GM18505 (cell line): ENCODE data around the gene KCNMA1.
"Not testable (repeated sequence)": the region's sequence is repeated elsewhere in the genome, so short reads cannot be mapped to it uniquely, and the experiment has no call there.

ENCODE experiments used
- ATAC-seq: cut with Tn5 transposase; IDR thresholded peaks from one replicate; pipeline ENCODE4 v1.9.1; 2021; ENCODE audit not compliant: unreplicated experiment
- POLR2A ChIP-seq: IDR thresholded peaks from 4 replicates; pipeline ENCODE4 v1.6.1; 2011; ENCODE audit warnings: borderline replicate concordance; ENCODE audit not compliant: insufficient read depth, insufficient read length; ENCODE audit errors: extremely low read depth

KCNMA1 gene

DNA sequence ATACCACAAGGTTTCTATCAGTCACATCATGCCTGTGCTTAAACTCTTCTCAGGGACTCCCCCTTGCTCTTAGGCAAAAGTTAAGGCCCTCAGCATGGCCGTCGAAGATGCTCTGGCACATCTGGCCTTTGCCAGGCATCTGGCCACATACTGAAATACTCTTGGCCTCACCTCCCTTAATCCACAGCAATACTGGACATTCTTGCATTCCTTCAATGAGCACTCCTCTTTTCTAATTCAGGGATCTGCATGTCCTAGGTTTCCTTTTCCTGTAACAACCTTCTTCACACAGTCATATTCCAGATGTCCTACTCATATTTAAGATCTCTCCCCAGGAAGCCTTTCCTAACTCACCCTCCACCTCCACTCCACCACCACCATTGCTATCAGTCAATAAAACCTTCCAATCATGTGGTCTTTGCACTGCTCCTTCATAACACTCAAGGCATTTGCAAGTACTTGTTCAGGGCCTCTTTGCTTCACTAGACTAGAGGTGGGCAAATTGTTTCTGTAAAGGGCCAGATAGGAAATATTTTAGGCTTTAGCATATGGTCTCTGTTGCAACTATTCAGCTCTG, 216.6 kb downstream of the KCNMA1 start:
- ATAC-seq, result no peak
- no peak for TF ChIP-seq POLR2A

DNA sequence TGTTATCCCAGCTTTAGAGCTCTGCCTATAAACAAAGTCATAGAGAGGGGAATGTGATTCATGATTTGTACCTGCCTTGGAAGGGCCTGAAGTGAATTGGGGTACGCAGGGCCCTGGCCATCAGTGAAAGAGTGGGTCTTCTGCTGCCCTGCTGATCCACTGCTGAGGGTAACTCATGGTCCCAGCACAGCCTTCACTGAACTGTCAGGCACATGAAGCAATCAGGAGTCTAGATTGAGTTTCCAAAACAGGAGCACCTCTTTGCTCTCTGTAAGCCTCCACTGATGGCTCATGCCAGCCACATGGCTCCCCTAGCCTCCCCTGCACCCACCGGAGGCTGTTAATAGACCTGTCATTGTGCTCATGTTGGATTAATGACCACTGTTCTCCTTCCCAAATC, 217.6 kb downstream of the KCNMA1 start:
- ATAC-seq, result no peak

DNA sequence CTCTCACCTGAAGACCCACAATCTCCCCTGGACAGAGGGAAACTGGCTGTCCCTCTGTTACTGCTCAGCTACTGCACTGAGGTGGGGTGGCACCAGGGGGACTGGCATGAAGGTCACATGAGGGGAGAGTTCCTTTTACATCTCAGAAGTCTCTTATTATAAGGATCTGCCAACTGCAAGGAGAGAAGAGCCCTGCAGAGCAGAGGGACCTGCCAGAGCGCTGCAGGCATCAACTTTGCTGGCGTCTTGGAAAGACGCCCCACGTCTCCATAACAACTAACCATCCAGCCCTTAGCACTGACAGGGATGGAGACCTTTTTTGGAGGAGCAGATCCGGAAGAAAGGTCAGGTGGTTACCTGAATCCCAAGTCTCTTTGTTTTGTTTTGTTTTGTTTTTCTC, 218.6 kb downstream of the KCNMA1 start:
- no peak for ATAC-seq
- no peak for TF ChIP-seq POLR2A

More for the DNA sequence above, 217.6 kb downstream of the KCNMA1 start:
- no peak for TF ChIP-seq POLR2A

DNA sequence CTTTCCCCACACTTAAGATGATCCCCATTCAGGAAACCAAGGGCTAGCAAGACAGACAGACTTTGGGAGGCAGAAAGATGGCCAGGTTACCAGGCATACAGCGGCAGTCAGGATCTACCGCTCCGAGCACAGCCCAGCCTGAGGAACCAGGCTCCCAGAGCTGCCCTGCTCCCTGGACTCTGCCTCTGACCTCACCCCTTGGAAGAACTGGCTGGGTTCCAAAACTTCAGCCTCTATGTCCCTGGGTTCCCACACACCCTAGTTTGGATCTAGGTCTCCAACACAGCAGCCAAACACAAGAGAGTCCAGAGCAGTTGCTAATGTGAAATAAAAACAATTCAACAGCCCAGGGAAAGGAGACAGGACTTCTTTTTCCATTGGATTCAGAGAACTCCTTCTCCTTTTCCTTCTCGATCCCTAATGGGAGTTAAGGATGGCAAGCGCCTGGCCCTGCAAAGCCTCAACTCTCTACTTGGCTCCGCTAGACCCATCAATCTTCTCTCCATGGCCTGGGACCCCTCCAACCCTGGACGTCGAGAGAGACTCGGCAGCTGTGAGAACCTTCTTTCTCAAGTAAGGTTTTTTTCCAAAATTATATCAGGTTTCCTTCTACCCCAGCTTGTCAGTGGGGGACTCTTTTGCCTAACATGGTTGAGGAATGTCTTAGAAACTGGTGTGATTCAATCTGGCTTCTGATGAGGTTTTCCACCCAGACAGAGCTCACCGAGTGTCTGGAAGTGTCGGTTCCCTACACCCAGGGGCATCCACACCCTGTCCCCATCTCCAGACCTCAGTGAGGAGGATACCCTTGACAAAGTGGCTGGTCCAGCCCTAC, 219.6 kb downstream of the KCNMA1 start:
- ATAC-seq, result no peak
- TF ChIP-seq POLR2A, result no peak

DNA sequence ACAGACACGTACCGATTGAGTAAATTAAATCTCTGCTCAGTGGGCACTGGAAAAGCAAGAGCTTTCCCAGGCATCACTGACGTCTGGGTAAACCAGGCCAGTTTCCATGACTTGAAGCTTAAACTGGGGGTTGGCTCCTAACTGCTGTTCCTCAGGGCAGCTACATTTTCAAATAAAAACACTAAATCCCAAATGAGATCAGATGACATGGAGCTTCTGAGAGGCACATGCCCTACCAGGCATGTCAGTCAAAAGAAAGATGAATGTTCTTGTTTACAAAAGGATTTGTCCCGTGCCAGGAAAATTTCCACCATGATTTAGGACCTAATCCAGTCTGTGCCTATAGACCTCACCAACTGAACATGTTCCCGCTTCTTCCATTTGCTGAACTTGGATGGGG, 220.2 kb downstream of the KCNMA1 start:
- no peak for TF ChIP-seq POLR2A
- no peak for ATAC-seq

DNA sequence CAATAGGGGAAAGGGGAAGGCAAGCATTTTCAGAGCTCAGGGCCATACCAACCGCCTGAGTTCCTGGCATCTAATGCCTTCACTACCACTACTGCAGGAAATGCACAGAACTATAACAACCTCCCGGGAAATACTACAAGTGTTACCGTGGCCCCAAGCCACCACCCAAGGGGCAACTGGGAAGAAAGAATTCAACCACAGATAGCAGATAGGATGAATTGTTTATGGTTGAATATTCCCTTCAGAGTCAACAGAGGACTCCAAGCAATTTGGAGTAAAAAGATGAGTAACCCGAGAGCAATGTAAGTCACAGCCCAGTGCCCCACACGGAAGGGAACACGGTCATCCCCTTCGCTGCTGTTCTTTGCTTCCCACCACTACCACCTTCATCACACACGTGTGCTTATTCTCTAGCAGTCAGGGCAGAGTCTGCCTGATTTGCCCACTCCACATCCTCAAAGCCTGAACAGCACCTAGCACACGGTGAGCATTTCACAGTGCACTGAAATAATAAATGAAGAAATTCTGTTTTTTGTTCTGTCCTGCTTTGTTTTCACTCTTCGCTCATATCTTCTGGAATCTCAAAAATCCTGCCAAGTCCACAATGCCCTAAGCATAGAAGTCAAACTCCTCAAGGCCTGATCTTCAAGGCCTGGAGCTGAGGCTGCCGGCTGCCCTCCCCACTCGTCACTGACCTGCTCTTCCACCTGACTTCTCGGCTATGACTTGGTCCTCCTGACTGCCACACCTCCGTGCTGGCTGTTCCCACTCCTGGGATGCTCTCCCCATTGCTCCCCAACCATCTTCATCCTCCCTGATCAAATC, 221.1 kb downstream of the KCNMA1 start:
- ATAC-seq, result no peak
- TF ChIP-seq POLR2A, result no peak

DNA sequence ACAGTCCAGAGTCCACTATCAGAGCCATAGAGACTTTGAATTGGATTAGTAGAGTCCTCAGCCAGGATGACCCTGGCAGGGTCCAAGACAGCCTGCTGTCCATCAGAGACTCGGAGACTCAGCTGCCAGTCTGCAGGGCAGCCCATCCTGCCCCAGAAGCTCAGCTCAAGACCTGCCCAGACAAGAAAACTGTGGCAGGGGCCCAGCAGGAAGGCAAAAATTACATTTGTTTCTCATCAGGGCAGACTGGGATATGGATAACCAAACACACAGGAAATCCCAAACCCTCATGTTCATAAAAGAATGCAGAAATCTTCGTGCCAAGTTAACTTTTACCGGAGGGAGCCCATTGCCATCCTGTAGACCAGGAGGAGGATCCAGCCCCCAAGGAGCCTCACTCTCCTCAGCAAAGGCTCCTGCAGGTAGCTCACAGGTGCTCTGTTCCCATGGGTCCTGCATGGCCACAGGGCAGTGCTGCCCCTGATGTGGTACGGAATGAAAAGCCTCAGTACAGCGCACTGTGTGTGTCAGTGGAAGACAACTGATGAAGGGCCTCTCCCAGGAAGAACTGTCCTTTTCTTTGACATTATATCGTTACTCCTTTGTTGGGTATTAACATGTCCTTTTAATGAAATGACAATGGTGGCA, 222.2 kb downstream of the KCNMA1 start:
- TF ChIP-seq POLR2A, result no peak
- ATAC-seq, result no peak

DNA sequence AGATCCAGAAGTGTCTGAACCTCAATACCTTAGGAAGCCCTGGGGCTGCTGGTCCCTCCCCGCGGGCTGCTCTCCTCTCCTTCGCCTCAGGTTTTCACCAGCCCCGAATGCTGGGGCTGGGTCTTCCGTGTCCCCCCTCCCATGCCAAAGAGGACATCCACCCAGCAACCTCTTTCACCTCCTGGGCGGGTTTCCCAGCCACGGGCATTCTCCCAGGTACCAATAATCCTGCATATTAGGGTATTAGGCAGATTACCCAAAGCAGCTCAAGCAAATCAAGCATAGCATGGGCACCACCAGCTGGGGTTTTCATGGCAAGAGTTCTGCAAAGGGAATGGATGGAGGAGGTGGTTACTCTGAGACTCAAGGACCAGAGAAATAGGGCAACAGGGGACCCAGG, 224.4 kb downstream of the KCNMA1 start:
- TF ChIP-seq POLR2A, result no peak

DNA sequence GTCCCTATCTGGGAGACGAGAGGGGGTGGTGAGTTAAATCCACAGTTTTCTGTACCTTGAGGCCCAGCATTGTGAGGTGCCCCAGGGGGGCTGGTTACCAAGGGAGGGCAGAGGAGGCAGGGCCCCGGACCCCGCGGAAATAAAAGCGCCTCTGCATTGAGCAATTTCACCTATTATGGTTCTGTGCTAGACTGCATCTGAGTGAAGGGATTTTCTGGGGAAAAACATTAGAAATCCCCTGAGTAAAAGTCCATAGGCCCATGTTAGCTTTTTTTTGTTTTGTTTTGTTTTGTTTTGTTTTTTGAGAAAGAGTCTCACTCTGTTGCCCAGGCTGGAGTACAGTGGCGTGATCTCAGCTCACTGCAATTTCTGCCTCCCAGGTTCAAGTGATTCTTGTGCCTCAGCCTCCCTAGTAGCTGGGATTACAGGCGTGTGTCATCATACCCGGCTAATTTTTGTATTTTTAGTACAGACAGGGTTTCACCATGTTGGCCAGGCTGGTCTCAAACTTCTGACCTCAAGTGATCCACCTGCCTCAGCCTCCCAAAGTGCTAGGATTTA, 225.0 kb downstream of the KCNMA1 start:
- not testable (repeated sequence) for ATAC-seq

More for the DNA sequence above, 224.4 kb downstream of the KCNMA1 start:
- ATAC-seq, result no peak

DNA sequence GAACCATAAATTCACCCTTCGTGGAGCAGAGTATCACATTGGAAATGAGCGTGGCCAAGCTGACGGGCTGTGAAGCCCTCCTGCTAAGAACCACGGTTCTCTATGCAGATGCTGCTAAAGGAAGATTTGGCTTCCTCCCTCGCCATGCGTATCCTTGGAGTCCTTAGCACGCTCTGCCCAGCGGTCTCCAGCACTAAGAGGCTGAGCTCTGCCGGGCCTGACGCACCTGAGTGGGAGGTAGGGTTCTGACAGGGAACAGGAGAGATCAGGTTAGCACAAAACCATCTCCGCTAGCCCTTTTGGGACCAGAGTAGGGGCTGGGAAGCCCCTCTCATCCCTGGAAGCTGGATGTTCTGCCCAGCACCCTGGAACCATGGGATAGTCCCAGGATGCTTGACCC, 225.8 kb downstream of the KCNMA1 start:
- no peak for TF ChIP-seq POLR2A

DNA sequence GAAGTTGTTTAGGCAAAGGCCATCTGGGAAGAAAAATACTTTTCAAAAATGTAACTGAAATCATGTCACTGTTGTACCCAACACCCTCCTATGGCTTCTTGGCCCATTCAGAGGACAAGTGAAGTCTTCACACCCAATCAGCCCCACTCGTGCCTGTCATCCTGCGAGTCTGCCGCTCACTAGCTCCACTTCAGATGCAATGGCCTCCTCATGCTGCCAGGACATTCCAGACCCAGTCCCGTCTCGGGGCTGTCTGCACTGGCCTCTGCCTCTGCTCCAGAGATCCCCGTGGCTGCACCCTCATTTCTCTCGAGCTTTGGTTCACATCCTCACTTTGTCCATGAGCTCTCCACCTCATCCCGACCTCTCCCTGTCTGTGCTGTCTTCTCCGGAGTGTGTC, 227.1 kb downstream of the KCNMA1 start:
- no peak for TF ChIP-seq POLR2A
- ATAC-seq, result no peak

More for the DNA sequence above, 225.8 kb downstream of the KCNMA1 start:
- no peak for ATAC-seq

DNA sequence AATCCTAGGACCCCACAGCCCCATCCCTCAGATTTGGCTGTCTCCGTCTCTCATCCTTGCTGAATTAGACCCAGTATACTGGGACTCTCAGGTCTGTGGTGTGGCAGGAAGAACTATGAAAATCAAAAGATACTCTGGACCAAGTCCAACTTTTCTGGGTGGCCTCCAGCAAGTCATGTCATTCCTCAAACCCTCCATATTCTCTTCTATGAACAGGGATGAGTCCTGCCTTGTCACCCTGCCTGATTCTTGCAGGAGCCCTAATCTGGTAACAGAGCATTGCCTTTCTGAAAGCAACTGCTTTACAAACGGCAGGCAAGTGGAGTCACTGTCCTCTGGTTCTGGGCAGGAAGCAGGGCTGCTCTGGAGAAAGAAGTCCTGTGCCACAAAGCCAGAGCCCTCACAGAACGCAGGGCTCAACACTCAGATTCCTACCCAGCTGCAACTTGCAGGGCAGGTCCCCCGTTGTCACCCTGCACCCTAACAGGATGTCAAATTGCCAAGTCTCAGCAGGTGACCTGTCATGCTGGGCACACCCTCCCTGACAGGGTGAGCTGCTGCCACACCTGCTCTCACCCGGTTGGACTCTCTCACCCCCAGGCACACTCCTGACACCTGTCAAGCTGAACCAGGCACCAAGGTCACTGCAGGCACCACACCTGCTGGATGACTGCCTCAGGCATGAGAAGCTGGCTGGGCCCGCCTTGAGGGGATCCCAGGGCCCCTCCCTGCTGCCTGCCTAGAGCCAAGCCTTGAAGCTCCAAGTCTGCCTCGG, 227.7 kb downstream of the KCNMA1 start:
- no peak for TF ChIP-seq POLR2A
- ATAC-seq, result no peak
